NCI-H526 treated with DMSO at 0.1 percent for 48 hours (cell line): ENCODE results near the gene POLR2L.

ENCODE experiments used
- DNase-seq: peaks from one replicate; lab custom pipeline; 2025; lab: John Stamatoyannopoulos, UW

The POLR2L gene

DNA sequence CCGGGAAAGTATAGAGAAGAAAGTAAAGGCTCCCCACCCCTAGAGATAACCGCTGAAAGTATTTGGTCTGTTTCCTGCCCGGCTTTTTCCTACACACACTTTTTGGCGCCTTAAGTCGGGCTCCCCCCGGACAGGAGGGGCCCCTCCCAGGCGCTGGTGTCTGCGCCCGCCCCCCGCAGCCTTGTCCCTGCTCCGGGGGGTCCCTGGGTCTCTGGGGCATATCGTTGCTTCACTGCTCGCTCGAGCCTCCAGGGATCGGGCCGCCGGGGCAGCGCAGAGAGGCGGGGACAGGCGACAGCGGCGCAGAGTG is 15.5 kb downstream of the POLR2L start:
- DNase-seq = no peak

- DNase-seq = no peak
Measured at GRCh38 chr11:826227-826621, 16.1 kb downstream of the POLR2L start.

GRCh38 chr11:825366-826226 is 16.7 kb downstream of the POLR2L start:
- DNase-seq = no peak

DNA sequence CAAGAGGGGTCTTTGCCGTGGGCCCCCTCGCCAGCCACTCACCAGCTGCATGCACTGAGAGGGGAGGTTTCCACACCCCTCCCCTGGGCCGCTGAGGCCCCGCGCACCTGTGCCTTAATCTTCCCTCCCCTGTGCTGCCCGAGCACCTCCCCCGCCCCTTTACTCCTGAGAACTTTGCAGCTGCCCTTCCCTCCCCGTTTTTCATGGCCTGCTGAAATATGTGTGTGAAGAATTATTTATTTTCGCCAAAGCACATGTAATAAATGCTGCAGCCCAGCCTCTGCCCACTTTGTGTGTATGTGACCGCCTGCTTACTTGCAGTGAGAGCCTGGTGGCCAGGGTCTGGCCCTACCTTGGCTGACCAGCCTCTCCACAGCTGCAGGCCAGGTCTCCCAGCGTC is 17.4 kb downstream of the POLR2L start:
- no peak for DNase-seq

DNA sequence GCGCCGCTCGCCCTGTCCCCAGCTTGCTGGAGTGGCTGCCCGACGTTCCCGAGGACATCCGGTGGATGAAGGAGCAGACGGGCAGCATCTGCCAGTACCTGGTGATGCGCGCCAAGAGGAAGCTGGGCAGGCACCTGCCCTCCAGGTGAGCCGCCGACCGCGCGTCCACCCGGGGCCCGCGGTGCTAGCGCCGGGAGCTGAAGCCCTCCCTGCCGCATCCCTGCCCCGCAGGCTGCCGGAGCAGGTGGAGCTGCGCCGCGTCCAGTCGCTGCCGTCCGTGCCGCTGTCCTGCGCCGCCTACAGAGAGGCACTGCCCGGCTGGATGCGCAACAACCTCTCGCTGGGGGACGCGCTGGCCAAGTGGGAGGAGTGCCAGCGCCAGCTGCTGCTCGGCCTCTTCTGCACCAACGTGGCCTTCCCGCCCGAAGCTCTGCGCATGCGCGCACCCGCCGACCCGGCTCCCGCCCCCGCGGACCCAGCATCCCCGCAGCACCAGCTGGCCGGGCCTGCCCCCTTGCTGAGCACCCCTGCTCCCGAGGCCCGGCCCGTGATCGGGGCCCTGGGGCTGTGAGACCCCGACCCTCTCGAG is 17.9 kb downstream of the POLR2L start:
- peak; percentile 61 for DNase-seq

GRCh38 chr11:823441-824291 is 18.7 kb downstream of the POLR2L start:
- DNase-seq = no peak

GRCh38 chr11:821512-822371 is 20.6 kb downstream of the POLR2L start:
- DNase-seq = no peak

GRCh38 chr11:820655-821511 is 21.4 kb downstream of the POLR2L start:
- no peak for DNase-seq

- DNase-seq = peak; percentile 51
Measured at GRCh38 chr11:819943-820649, 22.2 kb downstream of the POLR2L start.

DNA sequence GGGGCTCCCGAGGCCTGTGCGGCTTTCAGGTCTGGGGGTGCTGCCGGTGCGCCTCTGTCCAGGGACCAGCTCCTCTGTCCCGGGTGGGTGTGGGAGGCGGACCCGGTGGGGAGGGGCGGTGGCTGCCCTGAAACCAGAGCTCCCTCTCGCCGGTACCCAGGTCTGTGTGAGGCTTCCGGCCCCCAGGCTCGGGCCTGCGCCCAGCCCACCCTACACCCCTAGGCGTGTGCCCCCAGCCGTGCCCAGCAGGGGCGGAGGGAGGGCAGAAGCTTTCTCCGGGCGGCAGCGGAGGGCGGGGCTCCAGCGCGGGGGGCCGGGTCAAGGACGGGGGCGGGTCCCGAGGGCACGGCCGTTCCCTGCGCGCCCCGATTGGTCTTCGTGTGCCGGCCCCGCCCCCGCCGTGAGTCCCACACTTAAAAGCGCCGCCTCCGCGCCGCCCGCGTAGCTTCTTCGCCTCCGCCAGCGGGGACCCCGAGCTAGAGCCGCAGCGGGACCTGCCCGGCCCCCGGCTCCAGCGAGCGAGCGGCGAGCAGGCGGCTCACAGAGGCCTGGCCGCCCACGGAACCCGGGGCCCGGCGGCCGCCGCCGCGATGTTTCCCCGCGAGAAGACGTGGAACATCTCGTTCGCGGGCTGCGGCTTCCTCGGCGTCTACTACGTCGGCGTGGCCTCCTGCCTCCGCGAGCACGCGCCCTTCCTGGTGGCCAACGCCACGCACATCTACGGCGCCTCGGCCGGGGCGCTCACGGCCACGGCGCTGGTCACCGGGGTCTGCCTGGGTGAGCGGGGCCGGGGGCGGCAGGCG is 23.0 kb downstream of the POLR2L start:
- peak; percentile 80 for DNase-seq

DNA sequence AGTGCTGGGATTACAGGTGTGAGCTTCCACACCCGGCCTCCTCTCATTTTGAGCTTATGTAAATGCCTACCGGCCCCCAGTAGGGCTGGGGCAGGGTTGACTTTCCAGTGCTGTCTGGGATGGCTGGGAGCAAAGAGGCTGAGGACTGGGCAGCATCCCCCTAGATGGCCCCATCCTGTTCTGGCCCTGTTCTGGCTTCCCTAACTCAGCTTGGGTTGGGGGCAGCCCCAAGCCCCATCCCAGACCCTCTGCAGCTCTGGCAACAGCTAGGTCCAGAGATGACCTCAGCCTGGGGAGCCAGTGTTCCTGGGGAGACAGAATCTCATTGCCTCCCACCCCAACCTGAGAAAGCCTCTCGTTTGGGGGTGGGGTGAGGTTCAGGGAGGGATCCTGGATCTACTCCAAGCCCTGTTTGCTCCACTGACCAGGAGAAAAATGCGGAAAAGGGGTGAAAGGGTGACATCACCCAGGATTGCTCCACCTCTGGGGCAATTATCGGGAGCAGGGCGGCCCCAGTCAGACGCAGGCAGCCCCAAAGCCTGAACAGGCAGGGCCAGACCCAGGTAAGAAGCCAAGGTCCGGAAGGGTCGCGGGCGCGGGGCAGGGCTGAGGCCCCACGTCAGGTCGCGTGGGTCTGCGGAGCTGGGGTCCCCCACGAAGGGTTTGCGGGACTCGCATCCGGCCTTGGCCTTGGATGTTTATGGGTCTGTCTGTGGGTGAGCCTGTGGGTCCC is 23.8 kb downstream of the POLR2L start, which contains the start of gene PNPLA2:
Gene PNPLA2 (plus strand): TSS at position 519 of the 733 bp plus-strand sequence. CDS start 805 bp downstream, outside the sequence.
- DNase-seq = no peak

- DNase-seq = no peak
Measured at GRCh38 chr11:816433-816779, 25.9 kb downstream of the POLR2L start.

- no peak for DNase-seq
Measured at GRCh38 chr11:815675-816432, 26.5 kb downstream of the POLR2L start.

GRCh38 chr11:813456-814096 is 28.8 kb downstream of the POLR2L start:
- DNase-seq = no peak

- DNase-seq = no peak
Measured at GRCh38 chr11:813072-813455, 29.3 kb downstream of the POLR2L start.

DNA sequence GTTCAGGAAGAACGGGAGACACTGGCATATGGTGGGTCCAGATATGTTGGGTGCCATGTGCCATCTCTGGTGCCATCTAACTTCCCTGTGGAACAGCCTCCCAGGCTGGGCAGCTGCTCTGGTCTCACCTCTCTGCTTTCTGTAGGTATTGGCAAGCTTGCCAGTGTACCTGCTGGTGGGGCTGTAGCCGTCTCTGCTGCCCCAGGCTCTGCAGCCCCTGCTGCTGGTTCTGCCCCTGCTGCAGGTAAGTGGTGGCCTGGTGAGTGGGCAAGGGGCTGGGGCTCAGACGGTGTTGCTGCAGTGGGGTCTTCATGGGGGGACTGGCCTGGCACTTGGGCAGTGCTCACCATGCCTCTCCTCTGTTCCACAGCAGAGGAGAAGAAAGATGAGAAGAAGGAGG is 29.9 kb downstream of the POLR2L start:
- DNase-seq = no peak

DNA sequence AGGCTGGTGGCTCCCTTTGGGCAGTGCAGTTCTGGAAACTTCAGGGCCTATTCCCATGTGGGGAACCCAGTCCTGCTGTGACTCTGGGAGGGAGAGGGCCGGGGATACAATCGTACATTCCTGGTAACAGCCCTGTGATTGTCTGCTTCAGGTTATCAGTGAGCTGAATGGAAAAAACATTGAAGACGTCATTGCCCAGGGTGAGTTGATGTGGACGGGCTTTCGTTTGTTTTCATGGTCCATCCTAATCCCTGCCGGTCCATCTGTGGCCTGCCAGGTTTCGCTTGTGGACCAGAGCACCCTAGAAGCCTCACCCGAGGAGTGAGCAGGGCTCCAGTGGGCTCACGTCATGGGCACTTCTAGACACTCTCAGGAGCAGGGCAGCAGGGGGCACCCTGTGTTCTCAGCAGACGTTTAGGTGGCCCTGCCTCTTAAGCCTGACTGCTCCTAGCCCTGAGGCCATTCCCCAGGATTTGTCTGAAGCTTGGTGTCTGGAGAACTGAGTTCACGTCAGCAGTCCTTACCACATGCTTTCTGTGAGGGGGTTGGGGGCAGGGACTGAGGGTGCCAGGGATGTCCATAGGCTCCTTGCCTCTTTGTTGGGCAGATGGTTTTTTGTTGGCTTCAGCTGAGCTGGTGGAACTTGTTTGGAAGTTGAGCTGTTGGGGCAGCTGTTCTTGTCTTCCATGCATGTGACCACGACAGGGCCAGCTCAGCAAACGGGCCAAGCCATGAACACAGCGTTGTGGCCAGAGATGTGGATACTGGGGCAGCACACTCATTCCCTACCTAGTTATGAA is 30.7 kb downstream of the POLR2L start:
- no peak for DNase-seq
